Ishikawa (cell line): ENCODE results near the gene ARL13A.

ENCODE experiments used
- EP300 ChIP-seq: IDR thresholded peaks from 2 replicates; pipeline ENCODE4 v1.6.1; 2012; ENCODE audit warnings: borderline replicate concordance
- TAF1 ChIP-seq: IDR thresholded peaks from 2 replicates; pipeline ENCODE4 v1.6.1; 2012; ENCODE audit warnings: low read depth, mild to moderate bottlenecking
- ZBTB7A ChIP-seq: IDR thresholded peaks from 2 replicates; pipeline ENCODE4 v1.6.1; 2012; ENCODE audit warnings: low read depth

GRCh38 chrX:101022020-101022419 is 52.5 kb downstream of the ARL13A start:
- TF ChIP-seq TAF1 = no peak
- TF ChIP-seq EP300 = no peak
- TF ChIP-seq ZBTB7A = no peak
